Endometrium (tissue), 2 donors: Measurements from ENCODE around the gene FCN2.

Experiments used
- FAIRE-seq: peaks from 2 replicates; lab custom pipeline; 2012; peaks lifted over from hg19 to GRCh38; lab: Jason Lieb, UNC
- donor health status: control.
- donor health status: control.

FCN2 gene

GRCh38 chr9:134912126-134912840, 31.7 kb downstream of the FCN2 start:
- no peak for FAIRE-seq

GRCh38 chr9:134913041-134913712, 32.6 kb downstream of the FCN2 start:
- FAIRE-seq: no peak

DNA sequence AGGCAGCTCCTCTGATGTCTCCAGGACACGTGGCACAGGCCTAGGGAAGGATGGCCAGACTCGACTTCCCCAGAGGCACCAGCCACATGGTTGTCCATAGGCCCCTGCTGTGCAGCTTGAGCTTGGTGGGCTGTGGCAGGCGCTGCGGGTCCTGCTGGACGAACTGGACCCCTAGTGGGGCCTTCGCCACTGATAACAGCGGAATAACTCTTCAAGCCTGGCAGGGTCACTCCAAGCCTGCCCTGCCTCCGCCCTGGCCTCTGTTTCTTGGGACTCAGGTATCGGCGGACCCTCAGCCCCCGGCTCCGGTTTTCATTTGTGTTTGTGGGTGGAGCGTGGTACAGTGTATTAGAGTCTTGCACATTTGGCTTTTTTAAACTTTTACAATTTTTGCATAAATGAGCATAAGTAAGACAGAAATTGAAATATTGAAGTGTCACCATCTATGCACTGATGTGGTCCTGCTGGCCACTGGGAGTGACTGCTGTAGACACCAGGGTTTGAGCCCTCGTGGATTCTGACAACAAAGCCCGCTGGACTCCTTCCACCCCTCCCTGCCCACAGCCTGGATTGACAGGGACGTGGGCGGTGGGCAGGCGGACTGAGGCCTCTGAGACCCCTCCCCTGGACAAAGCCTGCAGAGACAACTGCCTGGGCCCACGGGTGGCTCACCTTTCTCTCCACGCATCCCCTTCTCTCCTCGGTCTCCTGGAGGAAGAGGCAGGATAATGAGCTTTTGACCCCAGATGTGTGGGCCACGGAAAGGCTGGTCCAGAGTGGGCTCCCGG, 33.3 kb downstream of the FCN2 start:
- FAIRE-seq: no peak

DNA sequence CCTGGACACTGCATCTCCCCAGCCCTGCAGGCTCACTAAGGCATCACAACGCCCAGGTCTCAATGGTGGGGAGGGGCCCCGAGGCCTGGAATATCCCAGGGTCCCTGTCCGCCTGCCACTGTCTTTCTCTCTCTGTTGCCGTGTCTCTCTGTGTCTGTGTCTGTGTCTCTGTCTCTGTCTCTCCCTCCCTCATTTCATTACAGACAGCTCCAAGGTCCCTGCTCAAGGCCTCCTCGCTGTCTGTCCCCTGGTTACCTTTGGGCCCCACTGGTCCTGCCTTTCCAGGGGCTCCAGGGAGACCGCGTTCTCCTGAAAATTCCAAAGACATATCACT, 33.9 kb downstream of the FCN2 start:
- FAIRE-seq: no peak

GRCh38 chr9:134915046-134915985, 34.7 kb downstream of the FCN2 start:
- FAIRE-seq: no peak

DNA sequence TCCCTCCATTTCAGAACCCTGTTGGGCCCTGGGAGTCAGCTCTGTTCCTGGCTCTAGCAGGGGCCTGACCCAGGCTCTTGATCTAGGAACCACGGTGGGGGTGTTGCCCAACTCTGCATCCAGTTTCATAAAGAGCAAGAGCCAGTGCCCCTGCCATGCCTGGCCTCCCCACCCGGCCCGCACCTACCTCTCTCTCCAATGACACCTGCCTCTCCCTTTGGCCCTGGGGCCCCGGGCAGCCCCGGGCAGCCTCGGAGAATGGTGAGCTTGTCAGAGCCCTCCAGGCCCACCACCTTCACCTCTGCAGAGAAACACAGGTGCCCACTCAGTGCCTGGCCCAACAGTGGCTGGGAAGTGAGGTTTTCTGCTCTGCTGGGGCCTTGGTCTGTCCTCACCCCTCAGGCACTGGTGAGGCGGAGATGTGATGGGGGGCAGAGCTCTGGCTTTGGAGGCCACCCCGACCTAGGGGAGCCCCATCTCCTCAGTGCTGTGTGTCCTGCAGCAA, 35.6 kb downstream of the FCN2 start:
- FAIRE-seq: no peak

DNA sequence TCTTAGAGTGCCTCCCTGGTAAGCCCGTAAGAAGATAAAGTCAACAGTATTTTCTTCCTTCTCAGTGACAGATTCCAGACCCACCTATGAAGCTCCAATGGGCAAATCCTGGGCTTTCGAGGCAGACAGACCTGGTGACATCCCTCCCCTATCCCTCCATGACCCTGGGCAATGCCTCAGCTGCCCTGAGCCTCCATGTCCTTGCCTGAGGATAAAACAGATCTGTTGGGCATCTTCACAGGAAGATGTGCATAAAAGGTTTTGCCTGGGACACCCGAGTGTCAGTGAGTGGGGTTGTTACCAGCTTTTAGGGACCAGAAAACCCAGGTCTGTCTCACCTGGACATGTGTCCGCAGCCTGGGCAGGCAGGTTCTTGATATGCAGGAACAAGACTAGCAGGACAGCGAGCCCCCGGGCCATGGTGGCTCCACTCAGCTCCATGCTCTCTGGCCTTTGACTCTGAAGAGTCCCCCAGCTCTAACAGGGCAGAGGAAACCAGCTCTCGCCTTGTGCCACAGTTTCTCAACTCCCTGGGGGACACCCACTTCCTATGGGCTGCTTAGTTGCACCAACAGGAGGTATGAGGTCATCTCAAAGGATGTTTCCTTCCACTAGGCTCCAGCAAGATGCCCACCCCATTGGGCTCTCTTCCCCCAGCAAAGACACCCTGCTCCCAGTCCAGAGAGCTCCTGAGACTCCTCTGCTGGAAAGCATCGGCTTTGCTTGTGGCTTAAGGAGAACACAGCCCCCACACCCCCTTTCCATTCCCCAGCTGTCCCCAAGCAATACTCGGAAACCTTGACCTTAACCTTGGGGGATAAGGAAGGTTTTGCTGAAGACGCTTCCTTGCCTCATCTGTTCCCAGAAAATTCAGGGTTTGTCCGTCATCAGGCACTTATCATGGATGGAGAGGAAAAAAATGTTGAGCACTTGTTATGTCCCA, 37.1 kb downstream of the FCN2 start, which contains the start of gene FCN1:
TSS of gene FCN1 (minus strand) at position 482 of the 943 bp plus-strand sequence. CDS start at position 441, 41 bp downstream.
- FAIRE-seq: no peak

- FAIRE-seq: no peak
Measured at GRCh38 chr9:134918646-134919045, 38.0 kb downstream of the FCN2 start.

DNA sequence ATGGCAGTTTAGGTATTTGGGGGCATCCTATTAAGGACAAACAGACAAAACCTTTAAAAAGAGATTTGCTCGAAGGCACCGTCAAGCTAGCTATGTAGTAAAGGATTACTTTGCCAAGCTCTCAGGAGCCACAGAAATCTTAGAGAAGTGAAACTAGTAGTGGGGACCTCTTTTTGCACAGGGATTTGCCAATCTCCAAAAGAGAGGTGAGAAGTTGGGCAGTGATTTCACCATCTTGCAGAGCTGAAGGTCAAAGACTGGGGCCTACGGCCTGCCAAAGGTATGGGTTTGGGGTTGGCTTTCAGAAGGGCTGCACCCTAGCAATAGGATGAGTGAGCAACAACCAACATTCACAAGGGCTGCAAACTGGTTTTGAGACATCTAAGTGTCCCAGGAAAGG, 38.7 kb downstream of the FCN2 start:
- no peak for FAIRE-seq

DNA sequence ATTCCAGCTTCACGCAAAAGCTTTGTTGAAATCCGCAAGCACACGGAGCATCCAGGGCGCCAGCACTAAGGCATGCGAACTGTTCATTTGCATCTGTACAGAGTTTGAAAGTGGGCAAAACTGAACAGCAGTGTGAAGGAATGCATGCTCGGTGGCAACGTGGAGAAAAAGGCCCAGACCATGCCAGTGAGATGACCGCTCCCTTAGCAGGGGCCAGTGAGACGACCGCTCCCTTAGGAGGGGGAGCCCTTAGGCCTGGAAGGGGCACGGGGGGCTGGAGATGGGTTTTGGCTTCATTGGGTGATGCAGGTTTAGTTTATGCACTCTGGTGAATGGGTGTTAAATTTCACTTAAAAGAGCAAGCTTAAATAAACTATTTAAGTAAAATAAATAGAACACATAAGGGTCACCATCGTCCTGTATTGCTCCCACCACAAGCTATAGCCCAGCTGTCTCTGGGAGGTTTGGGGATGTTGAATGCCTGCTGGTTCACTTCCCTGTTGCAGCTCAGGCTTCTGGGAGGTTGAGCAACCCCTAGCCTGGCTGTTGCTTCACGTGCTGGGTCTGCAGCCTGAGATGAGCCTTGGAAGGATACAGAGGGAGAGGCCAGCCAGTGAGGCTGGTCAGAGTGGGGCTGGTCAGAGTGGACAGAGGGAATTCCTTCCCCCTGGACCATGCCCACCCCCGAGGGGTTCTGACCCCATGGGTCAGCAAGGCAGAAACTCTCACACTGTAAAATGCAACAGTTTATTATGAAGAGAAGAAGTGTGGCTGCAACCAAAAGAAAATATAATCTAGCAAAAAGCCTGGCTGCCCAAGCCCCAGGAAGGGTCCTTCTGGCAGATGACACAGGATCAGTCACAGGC, 41.7 kb downstream of the FCN2 start:
- FAIRE-seq: no peak

DNA sequence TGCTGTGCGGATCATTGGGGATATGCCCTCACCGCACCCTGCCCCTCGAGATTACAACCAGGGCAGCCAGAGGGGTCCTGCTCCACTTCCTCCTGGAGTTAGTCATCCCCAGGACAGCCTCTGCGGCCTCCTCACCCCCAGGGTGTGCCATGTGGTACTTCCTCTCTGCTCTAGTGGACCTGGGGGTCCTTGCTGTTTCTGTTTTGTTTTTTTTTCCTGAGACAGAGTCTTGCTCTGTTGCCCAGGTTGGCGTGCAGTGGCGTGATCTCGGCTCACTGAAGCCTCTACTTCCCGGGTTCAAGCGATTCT, 42.3 kb downstream of the FCN2 start:
- no peak for FAIRE-seq

DNA sequence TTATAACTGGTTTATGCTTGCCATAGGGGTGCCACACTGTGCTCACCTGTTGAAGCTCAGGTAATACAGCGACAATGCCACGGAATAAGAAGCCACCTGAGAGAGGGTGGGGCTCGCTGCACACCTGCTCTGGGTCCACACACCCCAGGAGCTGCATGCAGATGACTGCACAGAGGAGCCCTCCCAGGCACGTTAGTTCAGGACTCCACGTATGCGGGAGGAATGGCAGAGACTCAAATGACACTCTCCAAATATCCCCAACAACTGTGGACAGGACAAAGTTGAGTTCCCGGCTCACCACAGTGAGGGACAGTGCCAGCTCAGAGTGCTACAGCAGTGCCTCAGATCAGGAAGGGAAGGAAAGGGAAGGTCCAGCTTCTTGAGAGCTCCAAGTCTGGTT, 42.9 kb downstream of the FCN2 start:
- no peak for FAIRE-seq

DNA sequence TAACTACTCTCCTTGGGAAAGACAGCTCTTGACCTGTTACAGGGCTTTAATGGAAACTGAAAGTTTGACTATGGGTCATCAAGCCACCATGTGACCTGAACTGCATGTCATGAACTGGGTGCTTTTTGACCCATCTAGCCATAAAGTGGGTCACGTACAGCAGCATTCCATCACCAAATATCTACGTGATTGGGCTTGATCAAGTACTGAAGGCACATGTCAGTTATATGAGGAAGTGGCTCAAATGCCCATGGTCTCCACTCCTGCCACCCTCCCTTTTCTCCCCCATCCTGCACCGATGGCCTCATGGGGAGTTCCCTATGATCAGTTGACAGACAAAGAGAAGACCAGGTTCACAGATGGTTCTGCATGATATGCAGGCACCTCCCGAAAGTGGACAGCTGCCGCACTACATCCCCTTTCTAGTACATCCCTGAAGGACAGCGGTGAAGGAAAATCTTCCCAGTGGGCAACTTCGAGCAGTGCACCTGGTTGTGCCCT, 44.5 kb downstream of the FCN2 start:
- FAIRE-seq: no peak

GRCh38 chr9:134928436-134929192, 48.0 kb downstream of the FCN2 start:
- FAIRE-seq: no peak

DNA sequence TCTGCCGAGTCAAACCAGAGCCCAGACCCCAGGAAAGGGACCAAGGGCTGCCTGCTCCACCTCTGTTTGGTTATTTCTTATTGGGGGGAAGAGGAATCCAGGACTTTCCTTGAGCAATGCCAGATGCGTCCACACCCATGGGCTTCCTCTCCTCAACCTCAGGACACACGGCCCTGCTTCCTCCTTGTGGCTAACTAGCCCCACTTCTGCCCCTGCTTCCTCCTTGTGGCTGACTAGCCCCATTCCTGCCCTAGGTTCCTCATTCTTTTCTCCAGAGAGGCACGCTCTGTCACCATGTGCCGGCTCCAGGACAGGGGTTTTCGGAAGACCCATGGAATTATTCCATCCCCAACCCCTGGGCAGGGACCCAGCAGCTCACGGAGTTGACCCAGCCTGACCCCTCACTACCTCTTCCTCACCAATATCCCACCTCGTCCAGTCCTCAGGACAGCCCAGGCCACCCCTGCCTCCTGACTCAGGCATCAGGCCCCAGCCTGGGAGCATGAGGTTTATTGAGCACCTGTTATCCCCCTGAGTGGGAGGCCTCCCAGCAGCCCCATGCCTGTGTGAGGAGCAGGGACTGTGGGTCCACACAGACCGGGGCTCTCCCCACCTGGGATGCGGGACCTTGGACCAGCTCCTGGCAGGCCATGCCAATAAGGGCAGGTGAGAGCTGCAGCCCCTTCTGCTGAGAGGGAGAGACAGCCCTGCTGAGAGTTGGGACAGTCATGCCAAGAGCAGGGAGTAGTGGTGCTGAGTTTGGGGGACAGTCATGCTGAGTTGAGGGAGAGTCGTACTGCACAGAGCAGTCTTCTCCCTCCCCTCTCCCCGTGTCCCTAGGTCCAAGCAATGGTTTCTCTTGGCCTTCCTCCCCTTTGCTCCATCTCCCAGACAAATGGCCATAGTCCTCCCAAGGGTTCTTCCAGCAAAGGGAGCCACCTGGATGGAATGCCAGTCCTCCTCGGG, 48.9 kb downstream of the FCN2 start:
- FAIRE-seq: no peak

DNA sequence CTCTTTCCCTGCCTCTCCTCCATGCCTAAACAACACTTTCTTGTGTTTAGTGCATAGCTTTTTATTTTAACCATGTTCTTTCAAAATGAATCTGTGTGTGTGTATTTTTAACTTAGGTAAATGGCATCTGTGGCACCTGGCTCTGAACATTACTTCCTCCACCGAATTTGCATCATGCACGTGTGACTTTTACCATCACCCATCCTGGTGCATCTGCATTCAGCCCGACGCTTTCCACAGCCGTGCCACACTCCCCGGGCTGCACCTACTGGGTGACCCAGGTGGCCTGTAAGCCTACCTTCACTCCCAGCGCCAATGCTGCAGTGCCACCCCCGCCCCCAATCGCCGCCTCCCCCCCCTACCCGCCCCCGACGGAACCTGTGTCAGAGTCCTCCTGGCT, 49.8 kb downstream of the FCN2 start:
- no peak for FAIRE-seq

- FAIRE-seq: no peak
Measured at GRCh38 chr9:134932171-134932570, 51.6 kb downstream of the FCN2 start.

DNA sequence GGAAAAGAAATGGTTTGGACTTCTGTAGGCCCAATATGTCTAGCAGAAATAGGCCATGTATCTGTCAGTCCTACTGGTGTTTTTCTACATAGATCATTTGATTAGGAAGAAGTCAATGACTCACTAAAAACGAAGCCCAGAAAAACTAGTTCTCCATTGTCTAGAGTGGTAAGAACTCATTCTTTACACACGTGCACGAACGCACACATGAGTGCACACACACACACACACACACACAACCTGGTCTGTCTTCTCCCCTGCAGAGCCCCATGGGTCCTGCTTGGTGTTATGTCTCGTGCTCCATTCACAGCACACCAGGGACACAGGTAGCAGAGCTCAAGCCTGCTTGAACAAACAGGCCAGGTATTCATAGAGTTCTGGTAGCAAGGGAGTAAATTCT, 52.0 kb downstream of the FCN2 start:
- no peak for FAIRE-seq
